Heart left ventricle (tissue), 13 donors: ENCODE measurements around the gene SOX6.

Experiments used
- POLR2A ChIP-seq, 2 donors: fragments of 450-650 bp; IDR thresholded peaks; one replicate each; pipeline ENCODE4 v1.6.1; 2017; ENCODE audit warnings: antibody characterized with exemption in 2 of 2, mild to moderate bottlenecking in 2 of 2, moderate library complexity in 2 of 2
- TF ChIP-seq, protein P1 (sequence below), 12 donors: fragments of 200-600 bp; sonication (generic) in 4 of 12; IDR thresholded peaks; one replicate each; pipeline versions ENCODE4 v1.5.0 to v1.8.0; 2018 to 2022; ENCODE audit warnings: antibody characterized with exemption in 12 of 12, mild to moderate bottlenecking in 5 of 12
- donor health status: ischemic (EF 13 %, LVEDD 7.1; RV severe dilation, severe dysfunction).
- donor health status: DM: no; HTN: yes; CAD: no.
- donor health status: DM: no; HTN: no; CAD: no.
- donor health status: ischemic (EF 25% LVEDD 6.9; RV normal size, moderate dysfunction).
- donor health status: ischemic (EF 25% LVEDD 5.7; RV mildly dilated, moderate dysfunction).
- donor health status: ischemic (EF 35%, LVEDD 5.7; RV mildly dilated, moderate dysfunction).
- donor health status: nonischemic (EF 11% LVEDD 7.7; RV severe dilation, severe dysfunction).
- donor health status: DM: yes; HTN: yes; CAD: no.
- donor health status: PGD.
- donor health status: ischemic (EF 29% LVEDD 5.4; RV normal size, mild dysfunction).
- donor health status: nonischemic (EF 23%, LVEDD 6.1; RV moderate dilation, normal function).

DNA sequence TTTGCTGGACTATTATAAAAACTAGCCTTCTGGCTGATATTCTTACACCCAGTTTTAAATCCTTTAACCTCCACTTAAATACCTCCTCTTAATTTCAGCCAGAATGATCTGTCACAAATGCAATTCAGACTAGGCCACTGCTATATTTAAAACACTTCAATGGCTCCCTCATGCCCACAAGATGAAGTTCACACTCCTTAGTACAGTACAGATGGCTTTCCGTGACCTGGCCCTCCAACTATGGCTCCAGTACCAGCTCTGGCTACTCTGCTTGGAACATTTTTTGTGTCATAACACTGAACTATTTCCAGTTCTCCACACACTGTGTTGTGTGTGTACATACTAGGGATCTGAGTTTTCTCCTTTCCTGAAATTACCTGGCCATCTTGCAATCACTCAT lies 353.4 kb downstream of the SOX6 start:
- TF ChIP-seq, protein P1, sequence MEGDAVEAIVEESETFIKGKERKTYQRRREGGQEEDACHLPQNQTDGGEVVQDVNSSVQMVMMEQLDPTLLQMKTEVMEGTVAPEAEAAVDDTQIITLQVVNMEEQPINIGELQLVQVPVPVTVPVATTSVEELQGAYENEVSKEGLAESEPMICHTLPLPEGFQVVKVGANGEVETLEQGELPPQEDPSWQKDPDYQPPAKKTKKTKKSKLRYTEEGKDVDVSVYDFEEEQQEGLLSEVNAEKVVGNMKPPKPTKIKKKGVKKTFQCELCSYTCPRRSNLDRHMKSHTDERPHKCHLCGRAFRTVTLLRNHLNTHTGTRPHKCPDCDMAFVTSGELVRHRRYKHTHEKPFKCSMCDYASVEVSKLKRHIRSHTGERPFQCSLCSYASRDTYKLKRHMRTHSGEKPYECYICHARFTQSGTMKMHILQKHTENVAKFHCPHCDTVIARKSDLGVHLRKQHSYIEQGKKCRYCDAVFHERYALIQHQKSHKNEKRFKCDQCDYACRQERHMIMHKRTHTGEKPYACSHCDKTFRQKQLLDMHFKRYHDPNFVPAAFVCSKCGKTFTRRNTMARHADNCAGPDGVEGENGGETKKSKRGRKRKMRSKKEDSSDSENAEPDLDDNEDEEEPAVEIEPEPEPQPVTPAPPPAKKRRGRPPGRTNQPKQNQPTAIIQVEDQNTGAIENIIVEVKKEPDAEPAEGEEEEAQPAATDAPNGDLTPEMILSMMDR (IDR thresholded peaks at IDR 0.05) = no peak
- TF ChIP-seq POLR2A (IDR thresholded peaks at IDR 0.05) = no peak
